SH-SY5Y (cell line): ENCODE measurements around the gene SMAD3.

Source experiments
- GATA2 ChIP-seq: IDR thresholded peaks from 2 replicates; pipeline ENCODE4 v1.6.1; 2011; ENCODE audit warnings: mild to moderate bottlenecking, low read depth, low read length
- GATA3 ChIP-seq: IDR thresholded peaks from 2 replicates; pipeline ENCODE4 v1.6.1; 2011; ENCODE audit warnings: low read depth, mild to moderate bottlenecking, low read length, moderate library complexity

DNA sequence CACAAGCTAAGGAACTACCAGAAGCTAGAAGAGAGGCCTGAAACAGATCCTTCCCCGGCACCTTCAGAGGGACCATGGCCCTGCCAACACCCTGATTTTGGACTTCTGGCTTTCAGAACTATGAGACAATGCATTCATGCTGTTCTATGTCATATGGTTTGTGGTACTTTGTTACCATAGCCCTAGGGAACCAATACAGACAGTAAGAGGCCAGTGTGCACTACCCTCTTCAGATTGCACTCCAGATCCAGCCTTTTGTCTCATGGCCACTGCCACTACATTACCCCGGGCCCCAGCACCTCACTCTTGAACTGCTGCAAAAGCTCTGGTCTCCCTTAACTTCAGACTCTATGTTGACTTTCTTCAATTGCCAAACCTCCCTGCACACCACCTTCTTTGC lies 165.1 kb downstream of the SMAD3 start:
- TF ChIP-seq GATA3, result no peak
- no peak for TF ChIP-seq GATA2
